ENCODE results near the gene ARX. TPM values are rescaled to one million over a fixed set of nuclear protein-coding genes. Genes with fewer than 3 reads are reported as not detected.

The ARX gene
- total RNA-seq, 5 donors from 2014 or later (not counting 1 experiment from before 2014, with no cell fraction given): not detected

DNA sequence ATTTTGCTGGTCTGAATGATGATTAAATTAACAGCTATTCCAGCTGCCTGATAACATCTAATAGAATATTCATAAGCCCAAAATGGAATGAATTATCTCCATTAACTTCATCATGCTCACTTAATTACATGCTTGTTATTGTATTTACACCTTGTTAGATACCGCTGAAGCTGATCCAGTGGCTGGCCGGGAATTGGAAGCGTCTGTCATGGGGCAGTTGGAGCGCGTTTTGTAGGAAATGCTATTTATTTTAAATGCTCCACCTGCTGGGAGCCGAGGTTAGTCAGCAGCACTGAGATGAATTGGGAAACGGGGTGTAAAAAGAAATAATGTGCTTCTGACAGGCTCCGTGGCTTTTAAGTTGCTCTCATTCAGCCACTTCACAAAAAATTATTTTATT is 25.2 kb downstream of the ARX start:
- no peaks in the 10 kb centered on the region for H3K4me1 Mint-ChIP-seq
- ChIA-PET CTCF (no interaction called here), POLR2A (no interaction called here)
- H3K36me3 Mint-ChIP-seq: peaks cover 19% of the 10 kb centered on the region
- Histone ChIP-seq H3K4me1 (ENCODE audit: control insufficient read depth in 1 of 2, extremely low read depth in 1 of 2, insufficient read depth in 2 of 2, low read length in 2 of 2) (no peaks in the 10 kb centered on the region), H3K9me3 (no peaks in the 10 kb centered on the region), H3K27me3 (replicated peaks in 1 of 2; ENCODE audit: control insufficient read depth in 2 of 2, extremely low read depth in 1 of 2, insufficient read depth in 2 of 2, low read length in 1 of 2) (no peaks in the 10 kb centered on the region), H3K27ac (ENCODE audit: low read length) (no peak overlapping the region), H3K4me3 (ENCODE audit: control insufficient read depth in 1 of 2, extremely low read depth in 1 of 2, low read length in 1 of 2) (no peak overlapping the region), H3K36me3 (ENCODE audit: control insufficient read depth in 2 of 2, extremely low read depth in 1 of 2, insufficient read depth in 1 of 2, low read length in 1 of 2) (no peaks in the 10 kb centered on the region)
- peaks cover 0 to 14% of the 10 kb centered on the region in 2 donors for H3K27me3 Mint-ChIP-seq
- H3K27ac Mint-ChIP-seq: no peak overlapping the region
- ATAC-seq (replicated peaks in 1 of 4) (no peak), DNase-seq (no peak)
- H3K9me3 Mint-ChIP-seq: no peaks in the 10 kb centered on the region
- WGBS (ENCODE audit: insufficient coverage): no CpG with 5 or more reads among the region's 8 CpGs
- no peak overlapping the region for H3K4me3 Mint-ChIP-seq

DNA sequence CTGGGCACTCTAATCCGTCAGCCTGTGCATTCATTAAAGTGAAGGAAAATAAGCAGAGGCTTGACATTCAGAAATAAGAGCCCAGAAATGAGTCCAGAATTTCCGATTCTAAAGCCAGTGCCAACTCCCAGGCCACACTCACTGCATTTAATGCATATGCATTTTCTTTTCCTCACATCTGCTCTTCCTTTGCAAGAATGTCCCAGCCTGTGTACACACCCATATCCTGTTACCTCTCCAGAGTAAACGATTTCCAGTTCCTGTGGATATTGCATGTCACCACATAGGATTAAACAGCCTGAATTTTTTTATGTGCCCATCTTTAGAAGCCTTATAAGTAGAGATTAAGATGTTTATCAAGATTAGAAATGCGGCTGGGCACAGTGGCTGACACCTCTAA is 27.5 kb downstream of the ARX start:
- H3K4me1 Mint-ChIP-seq: no peaks in the 10 kb centered on the region
- H3K27ac Mint-ChIP-seq: no peak overlapping the region
- Histone ChIP-seq H3K36me3 (ENCODE audit: control insufficient read depth in 2 of 2, extremely low read depth in 1 of 2, insufficient read depth in 1 of 2, low read length in 1 of 2) (no peaks in the 10 kb centered on the region), H3K4me1 (ENCODE audit: control insufficient read depth in 1 of 2, extremely low read depth in 1 of 2, insufficient read depth in 2 of 2, low read length in 2 of 2) (no peaks in the 10 kb centered on the region), H3K27ac (ENCODE audit: low read length) (no peak overlapping the region), H3K9me3 (no peaks in the 10 kb centered on the region), H3K4me3 (ENCODE audit: control insufficient read depth in 1 of 2, extremely low read depth in 1 of 2, low read length in 1 of 2) (no peak overlapping the region), H3K27me3 (replicated peaks in 1 of 2; ENCODE audit: control insufficient read depth in 2 of 2, extremely low read depth in 1 of 2, insufficient read depth in 2 of 2, low read length in 1 of 2) (no peaks in the 10 kb centered on the region)
- ATAC-seq (replicated peaks in 1 of 4) (no peak), DNase-seq (no peak)
- CTCF ChIA-PET: no interaction called here
- H3K9me3 Mint-ChIP-seq: no peaks in the 10 kb centered on the region
- no peak overlapping the region for H3K4me3 Mint-ChIP-seq
- H3K36me3 Mint-ChIP-seq: peaks cover 23% of the 10 kb centered on the region
- H3K27me3 Mint-ChIP-seq: peaks cover 0 to 2% of the 10 kb centered on the region in 2 donors
- no CpG with 5 or more reads among the region's 4 CpGs for WGBS (ENCODE audit: insufficient coverage)
- POLR2A ChIA-PET: no interaction called here

DNA sequence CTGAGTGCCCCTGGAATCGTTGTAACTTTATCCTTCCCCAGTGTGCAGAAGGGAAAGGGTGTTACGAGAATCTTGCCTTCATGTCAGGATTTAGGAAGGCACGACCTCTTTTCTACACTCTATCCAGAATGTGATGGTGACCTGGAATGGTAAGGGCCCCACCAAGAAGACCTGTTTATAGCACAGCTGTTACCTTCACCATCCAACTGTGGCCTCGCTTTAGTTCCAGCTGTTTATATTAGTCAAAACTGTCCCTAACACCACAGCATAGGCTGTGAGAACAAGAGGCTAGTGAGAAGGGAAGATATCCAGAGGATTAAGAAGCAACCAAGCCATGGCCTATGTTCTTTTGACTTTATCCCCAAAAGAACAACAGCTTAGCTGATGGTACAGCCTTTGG is 28.0 kb downstream of the ARX start:
- CTCF ChIA-PET: no interaction called here
- no CpG with 5 or more reads among the region's 4 CpGs for WGBS (ENCODE audit: insufficient coverage)
- no peak overlapping the region for H3K27ac Mint-ChIP-seq
- DNase-seq (no peak), ATAC-seq (replicated peaks in 1 of 4) (no peak)
- no peak overlapping the region for H3K4me3 ChIP-seq (ENCODE audit: control insufficient read depth in 1 of 2, extremely low read depth in 1 of 2, low read length in 1 of 2)
- H3K36me3 ChIP-seq (ENCODE audit: control insufficient read depth in 2 of 2, extremely low read depth in 1 of 2, insufficient read depth in 1 of 2, low read length in 1 of 2): no peaks in the 10 kb centered on the region
- no peaks in the 10 kb centered on the region for H3K9me3 ChIP-seq
- no peaks in the 10 kb centered on the region for H3K4me1 Mint-ChIP-seq
- peaks cover 23% of the 10 kb centered on the region for H3K36me3 Mint-ChIP-seq
- H3K27me3 ChIP-seq (replicated peaks in 1 of 2; ENCODE audit: control insufficient read depth in 2 of 2, extremely low read depth in 1 of 2, insufficient read depth in 2 of 2, low read length in 1 of 2): no peaks in the 10 kb centered on the region
- H3K27me3 Mint-ChIP-seq: no peaks in the 10 kb centered on the region
- no peaks in the 10 kb centered on the region for H3K4me1 ChIP-seq (ENCODE audit: control insufficient read depth in 1 of 2, extremely low read depth in 1 of 2, insufficient read depth in 2 of 2, low read length in 2 of 2)
- no peaks in the 10 kb centered on the region for H3K9me3 Mint-ChIP-seq
- no peak overlapping the region for H3K27ac ChIP-seq (ENCODE audit: low read length)
- POLR2A ChIA-PET: no interaction called here
- no peak overlapping the region for H3K4me3 Mint-ChIP-seq

DNA sequence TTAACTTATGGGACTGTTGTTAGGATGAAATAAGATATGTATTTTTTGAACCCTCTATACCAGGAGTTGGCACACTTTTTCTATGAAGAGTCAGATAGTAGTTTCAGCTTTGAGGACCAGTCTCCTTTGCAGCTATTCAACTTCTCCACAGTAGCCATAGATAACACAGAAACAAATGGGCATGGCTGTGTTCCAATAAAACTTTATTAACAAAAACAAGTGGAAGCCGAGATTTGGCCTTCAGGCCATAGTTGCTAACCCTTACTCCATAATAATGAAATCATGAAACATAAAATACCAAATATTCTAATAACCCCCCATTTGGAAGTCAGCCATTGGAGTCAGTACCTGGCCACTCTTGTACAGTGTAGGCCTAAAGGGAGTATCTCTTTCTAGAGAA is 30.6 kb downstream of the ARX start:
- peaks cover 16% of the 10 kb centered on the region for H3K36me3 Mint-ChIP-seq
- H3K27ac Mint-ChIP-seq: no peak overlapping the region
- no peaks in the 10 kb centered on the region for H3K4me1 Mint-ChIP-seq
- ChIA-PET POLR2A (no interaction called here), CTCF (no interaction called here)
- WGBS (ENCODE audit: insufficient coverage): no CpG with 5 or more reads among the region's 1 CpG
- Histone ChIP-seq H3K36me3 (ENCODE audit: control insufficient read depth in 2 of 2, extremely low read depth in 1 of 2, insufficient read depth in 1 of 2, low read length in 1 of 2) (no peaks in the 10 kb centered on the region), H3K9me3 (no peaks in the 10 kb centered on the region), H3K27me3 (replicated peaks in 1 of 2; ENCODE audit: control insufficient read depth in 2 of 2, extremely low read depth in 1 of 2, insufficient read depth in 2 of 2, low read length in 1 of 2) (no peaks in the 10 kb centered on the region), H3K4me1 (ENCODE audit: control insufficient read depth in 1 of 2, extremely low read depth in 1 of 2, insufficient read depth in 2 of 2, low read length in 2 of 2) (no peaks in the 10 kb centered on the region), H3K27ac (ENCODE audit: low read length) (no peak overlapping the region), H3K4me3 (ENCODE audit: control insufficient read depth in 1 of 2, extremely low read depth in 1 of 2, low read length in 1 of 2) (no peak overlapping the region)
- DNase-seq (no peak), ATAC-seq (replicated peaks in 1 of 4) (no peak)
- no peak overlapping the region for H3K4me3 Mint-ChIP-seq
- no peaks in the 10 kb centered on the region for H3K27me3 Mint-ChIP-seq
- no peaks in the 10 kb centered on the region for H3K9me3 Mint-ChIP-seq

DNA sequence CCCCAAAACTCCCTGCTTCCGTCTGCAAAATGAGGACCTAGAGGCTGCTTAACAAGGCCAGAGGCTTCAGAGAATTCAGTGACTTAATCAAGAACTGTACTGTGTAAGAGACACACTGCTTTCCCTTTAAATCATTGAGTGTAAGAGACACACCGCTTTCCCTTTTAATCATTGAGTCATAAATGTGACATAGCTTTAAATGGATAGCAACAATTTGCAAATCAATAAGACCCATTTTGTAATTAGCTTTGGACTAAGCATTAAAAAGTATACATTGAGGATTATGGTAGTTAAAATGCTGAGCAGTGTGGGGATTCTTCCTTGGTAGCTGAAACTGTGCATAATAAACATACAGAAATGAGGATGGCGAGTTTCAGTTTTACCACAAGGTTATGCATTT is 31.8 kb downstream of the ARX start:
- Mint-ChIP-seq H3K4me3 (no peak overlapping the region), H3K4me1 (no peaks in the 10 kb centered on the region), H3K27ac (no peak overlapping the region), H3K36me3 (peaks cover 23% of the 10 kb centered on the region), H3K9me3 (no peaks in the 10 kb centered on the region), H3K27me3 (no peaks in the 10 kb centered on the region)
- no peaks in the 10 kb centered on the region for H3K4me1 ChIP-seq (ENCODE audit: control insufficient read depth in 1 of 2, extremely low read depth in 1 of 2, insufficient read depth in 2 of 2, low read length in 2 of 2)
- no CpG with 5 or more reads among the region's 3 CpGs for WGBS (ENCODE audit: insufficient coverage)
- no peak overlapping the region for H3K27ac ChIP-seq (ENCODE audit: low read length)
- H3K27me3 ChIP-seq (replicated peaks in 1 of 2; ENCODE audit: control insufficient read depth in 2 of 2, extremely low read depth in 1 of 2, insufficient read depth in 2 of 2, low read length in 1 of 2): no peaks in the 10 kb centered on the region
- POLR2A ChIA-PET: no interaction called here
- DNase-seq (no peak), ATAC-seq (replicated peaks in 1 of 4) (no peak)
- H3K9me3 ChIP-seq: no peaks in the 10 kb centered on the region
- H3K36me3 ChIP-seq (ENCODE audit: control insufficient read depth in 2 of 2, extremely low read depth in 1 of 2, insufficient read depth in 1 of 2, low read length in 1 of 2): no peaks in the 10 kb centered on the region
- H3K4me3 ChIP-seq (ENCODE audit: control insufficient read depth in 1 of 2, extremely low read depth in 1 of 2, low read length in 1 of 2): no peak overlapping the region
- CTCF ChIA-PET: interaction anchor here in 1 of 2 donors (0.5 kb wide), 1 partner anchor 151 kb away, joined by 3 read pairs; no protein-coding TSS in a partner anchor

DNA sequence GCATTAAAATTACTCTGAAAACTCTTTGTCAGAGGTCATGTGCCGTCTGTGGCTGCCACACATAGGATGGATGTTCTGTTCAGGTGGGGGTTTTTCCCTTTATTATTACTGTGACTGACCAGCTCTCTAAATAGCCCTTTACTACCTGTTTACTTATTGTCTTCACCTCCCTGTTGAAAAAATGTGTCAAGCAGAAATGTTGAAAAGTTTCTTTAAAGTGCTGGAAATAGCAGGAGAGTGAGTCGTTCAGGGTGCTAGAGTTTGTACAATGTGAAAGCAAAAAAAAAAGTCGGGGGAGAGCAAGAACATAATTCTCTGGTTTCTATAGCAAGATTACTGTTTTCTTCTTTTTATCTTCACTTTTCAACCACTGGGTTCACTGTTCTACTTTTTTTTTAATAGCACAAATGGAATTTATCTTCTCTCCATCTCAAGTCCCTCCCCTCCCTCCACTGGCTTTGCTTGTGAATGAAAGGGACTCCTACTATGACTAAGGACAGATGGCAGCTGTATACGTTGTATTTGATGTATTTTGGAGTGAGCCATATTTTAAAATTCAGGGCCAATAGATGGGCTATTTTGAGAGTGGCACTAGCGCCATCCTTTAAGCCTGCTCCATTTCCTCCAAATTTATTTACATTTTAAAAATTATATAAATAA is 33.3 kb downstream of the ARX start:
- no CpG with 5 or more reads among the region's 5 CpGs for WGBS (ENCODE audit: insufficient coverage)
- Mint-ChIP-seq H3K4me1 (no peaks in the 10 kb centered on the region), H3K4me3 (no peak overlapping the region), H3K9me3 (no peaks in the 10 kb centered on the region), H3K36me3 (peaks cover 21% of the 10 kb centered on the region), H3K27ac (no peak overlapping the region), H3K27me3 (no peaks in the 10 kb centered on the region)
- ChIA-PET POLR2A (no interaction called here), CTCF (interaction anchor here in 1 of 2 donors (0.6 kb wide), 1 partner anchor 85 kb away, joined by 7 read pairs; no protein-coding TSS in a partner anchor)
- no peaks in the 10 kb centered on the region for H3K9me3 ChIP-seq
- H3K36me3 ChIP-seq (ENCODE audit: control insufficient read depth in 2 of 2, extremely low read depth in 1 of 2, insufficient read depth in 1 of 2, low read length in 1 of 2): no peaks in the 10 kb centered on the region
- no peak overlapping the region for H3K4me3 ChIP-seq (ENCODE audit: control insufficient read depth in 1 of 2, extremely low read depth in 1 of 2, low read length in 1 of 2)
- H3K27me3 ChIP-seq (replicated peaks in 1 of 2; ENCODE audit: control insufficient read depth in 2 of 2, extremely low read depth in 1 of 2, insufficient read depth in 2 of 2, low read length in 1 of 2): no peaks in the 10 kb centered on the region
- no peak overlapping the region for H3K27ac ChIP-seq (ENCODE audit: low read length)
- no peak for DNase-seq
- no peaks in the 10 kb centered on the region for H3K4me1 ChIP-seq (ENCODE audit: control insufficient read depth in 1 of 2, extremely low read depth in 1 of 2, insufficient read depth in 2 of 2, low read length in 2 of 2)
- ATAC-seq (replicated peaks in 1 of 4): no peak

DNA sequence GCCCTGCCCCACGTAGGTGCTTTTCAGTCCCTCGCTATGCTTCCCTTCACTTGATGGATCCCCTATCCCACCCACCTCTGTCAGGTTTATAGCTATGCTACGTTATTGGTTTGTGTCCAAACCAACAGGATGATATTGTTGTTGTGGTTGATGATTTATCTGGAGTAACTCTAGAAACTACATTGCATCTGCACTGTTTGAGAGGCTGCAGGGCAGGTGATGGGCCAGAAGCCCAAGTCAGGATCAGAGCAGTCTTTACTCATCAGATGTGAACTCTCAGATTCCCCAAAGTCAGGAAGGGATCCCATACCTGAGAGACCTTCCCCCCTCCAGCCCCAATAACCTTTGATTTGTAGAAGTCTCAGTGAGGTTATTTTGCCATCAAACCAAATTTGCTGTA is 34.7 kb downstream of the ARX start:
- H3K27me3 Mint-ChIP-seq: peaks cover 0 to 4% of the 10 kb centered on the region in 2 donors

More for the DNA sequence above, 34.7 kb downstream of the ARX start:
- no peaks in the 10 kb centered on the region for H3K4me1 ChIP-seq (ENCODE audit: control insufficient read depth in 1 of 2, extremely low read depth in 1 of 2, insufficient read depth in 2 of 2, low read length in 2 of 2)
- H3K27ac ChIP-seq (ENCODE audit: low read length): no peak overlapping the region
- H3K36me3 ChIP-seq (ENCODE audit: control insufficient read depth in 2 of 2, extremely low read depth in 1 of 2, insufficient read depth in 1 of 2, low read length in 1 of 2): no peaks in the 10 kb centered on the region
- ChIA-PET CTCF (no interaction called here), POLR2A (no interaction called here)
- H3K4me1 Mint-ChIP-seq: no peaks in the 10 kb centered on the region
- H3K36me3 Mint-ChIP-seq: peaks cover 22% of the 10 kb centered on the region
- DNase-seq: no peak
- H3K27me3 ChIP-seq (replicated peaks in 1 of 2; ENCODE audit: control insufficient read depth in 2 of 2, extremely low read depth in 1 of 2, insufficient read depth in 2 of 2, low read length in 1 of 2): no peaks in the 10 kb centered on the region
- no peaks in the 10 kb centered on the region for H3K9me3 Mint-ChIP-seq
- H3K4me3 ChIP-seq (ENCODE audit: control insufficient read depth in 1 of 2, extremely low read depth in 1 of 2, low read length in 1 of 2): no peak overlapping the region
- no peaks in the 10 kb centered on the region for H3K9me3 ChIP-seq
- H3K4me3 Mint-ChIP-seq: no peak overlapping the region
- no peak overlapping the region for H3K27ac Mint-ChIP-seq
- WGBS (ENCODE audit: insufficient coverage): no CpG with 5 or more reads among the region's 3 CpGs
- no peak for ATAC-seq (replicated peaks in 1 of 4)
